Fibroblast of the conjunctiva (primary cell): ENCODE results near the gene IL4R.

Experiments
- DNase-seq: peaks from one replicate; pipeline ENCODE4 v3.0.0-alpha.2; 2010; ENCODE audit warnings: low read depth

IL4R gene

DNA sequence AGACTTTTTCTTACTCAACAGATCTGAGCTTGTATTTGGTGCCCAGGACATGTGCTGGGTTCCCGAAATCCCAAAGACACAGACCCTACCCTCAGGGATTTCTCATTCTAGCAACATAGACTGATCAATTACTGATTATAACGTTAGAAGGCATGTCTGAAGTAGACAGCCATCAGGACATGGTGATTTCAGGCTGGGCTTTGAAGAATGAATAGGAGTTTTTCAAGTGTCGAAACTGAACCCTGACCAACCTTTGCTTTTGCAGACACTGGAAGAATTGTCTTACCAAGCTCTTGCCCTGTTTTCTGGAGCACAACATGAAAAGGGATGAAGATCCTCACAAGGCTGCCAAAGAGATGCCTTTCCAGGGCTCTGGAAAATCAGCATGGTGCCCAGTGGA lies 48.2 kb downstream of the IL4R start:
- DNase-seq = no peak

DNA sequence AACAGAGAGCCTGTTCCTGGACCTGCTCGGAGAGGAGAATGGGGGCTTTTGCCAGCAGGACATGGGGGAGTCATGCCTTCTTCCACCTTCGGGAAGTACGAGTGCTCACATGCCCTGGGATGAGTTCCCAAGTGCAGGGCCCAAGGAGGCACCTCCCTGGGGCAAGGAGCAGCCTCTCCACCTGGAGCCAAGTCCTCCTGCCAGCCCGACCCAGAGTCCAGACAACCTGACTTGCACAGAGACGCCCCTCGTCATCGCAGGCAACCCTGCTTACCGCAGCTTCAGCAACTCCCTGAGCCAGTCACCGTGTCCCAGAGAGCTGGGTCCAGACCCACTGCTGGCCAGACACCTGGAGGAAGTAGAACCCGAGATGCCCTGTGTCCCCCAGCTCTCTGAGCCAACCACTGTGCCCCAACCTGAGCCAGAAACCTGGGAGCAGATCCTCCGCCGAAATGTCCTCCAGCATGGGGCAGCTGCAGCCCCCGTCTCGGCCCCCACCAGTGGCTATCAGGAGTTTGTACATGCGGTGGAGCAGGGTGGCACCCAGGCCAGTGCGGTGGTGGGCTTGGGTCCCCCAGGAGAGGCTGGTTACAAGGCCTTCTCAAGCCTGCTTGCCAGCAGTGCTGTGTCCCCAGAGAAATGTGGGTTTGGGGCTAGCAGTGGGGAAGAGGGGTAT lies 48.9 kb downstream of the IL4R start:
- DNase-seq = no peak

DNA sequence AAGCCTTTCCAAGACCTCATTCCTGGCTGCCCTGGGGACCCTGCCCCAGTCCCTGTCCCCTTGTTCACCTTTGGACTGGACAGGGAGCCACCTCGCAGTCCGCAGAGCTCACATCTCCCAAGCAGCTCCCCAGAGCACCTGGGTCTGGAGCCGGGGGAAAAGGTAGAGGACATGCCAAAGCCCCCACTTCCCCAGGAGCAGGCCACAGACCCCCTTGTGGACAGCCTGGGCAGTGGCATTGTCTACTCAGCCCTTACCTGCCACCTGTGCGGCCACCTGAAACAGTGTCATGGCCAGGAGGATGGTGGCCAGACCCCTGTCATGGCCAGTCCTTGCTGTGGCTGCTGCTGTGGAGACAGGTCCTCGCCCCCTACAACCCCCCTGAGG lies 49.5 kb downstream of the IL4R start:
- no peak for DNase-seq

- DNase-seq = no peak
Measured at GRCh38 chr16:27363797-27364196, 50.0 kb downstream of the IL4R start.

DNA sequence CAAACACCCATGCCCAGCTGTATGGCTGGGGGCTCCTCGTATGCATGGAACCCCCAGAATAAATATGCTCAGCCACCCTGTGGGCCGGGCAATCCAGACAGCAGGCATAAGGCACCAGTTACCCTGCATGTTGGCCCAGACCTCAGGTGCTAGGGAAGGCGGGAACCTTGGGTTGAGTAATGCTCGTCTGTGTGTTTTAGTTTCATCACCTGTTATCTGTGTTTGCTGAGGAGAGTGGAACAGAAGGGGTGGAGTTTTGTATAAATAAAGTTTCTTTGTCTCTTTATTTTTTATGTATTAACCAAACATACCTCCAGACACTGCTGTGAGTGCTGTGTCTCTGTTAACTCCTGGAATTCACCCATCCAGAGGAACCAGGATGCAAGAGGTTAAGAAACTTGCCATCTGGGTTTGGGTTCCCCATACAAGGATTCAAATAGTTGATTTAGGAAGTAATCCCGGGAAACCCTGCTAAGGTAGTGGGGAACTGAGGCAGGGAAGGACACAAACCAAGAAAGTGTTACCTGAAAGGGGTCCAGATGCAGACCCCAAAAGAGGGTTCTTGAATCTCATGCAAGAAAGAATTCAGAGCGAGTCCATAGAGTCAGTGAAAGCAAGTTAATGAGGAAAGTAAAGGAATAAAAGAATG lies 50.8 kb downstream of the IL4R start:
- no peak for DNase-seq

DNA sequence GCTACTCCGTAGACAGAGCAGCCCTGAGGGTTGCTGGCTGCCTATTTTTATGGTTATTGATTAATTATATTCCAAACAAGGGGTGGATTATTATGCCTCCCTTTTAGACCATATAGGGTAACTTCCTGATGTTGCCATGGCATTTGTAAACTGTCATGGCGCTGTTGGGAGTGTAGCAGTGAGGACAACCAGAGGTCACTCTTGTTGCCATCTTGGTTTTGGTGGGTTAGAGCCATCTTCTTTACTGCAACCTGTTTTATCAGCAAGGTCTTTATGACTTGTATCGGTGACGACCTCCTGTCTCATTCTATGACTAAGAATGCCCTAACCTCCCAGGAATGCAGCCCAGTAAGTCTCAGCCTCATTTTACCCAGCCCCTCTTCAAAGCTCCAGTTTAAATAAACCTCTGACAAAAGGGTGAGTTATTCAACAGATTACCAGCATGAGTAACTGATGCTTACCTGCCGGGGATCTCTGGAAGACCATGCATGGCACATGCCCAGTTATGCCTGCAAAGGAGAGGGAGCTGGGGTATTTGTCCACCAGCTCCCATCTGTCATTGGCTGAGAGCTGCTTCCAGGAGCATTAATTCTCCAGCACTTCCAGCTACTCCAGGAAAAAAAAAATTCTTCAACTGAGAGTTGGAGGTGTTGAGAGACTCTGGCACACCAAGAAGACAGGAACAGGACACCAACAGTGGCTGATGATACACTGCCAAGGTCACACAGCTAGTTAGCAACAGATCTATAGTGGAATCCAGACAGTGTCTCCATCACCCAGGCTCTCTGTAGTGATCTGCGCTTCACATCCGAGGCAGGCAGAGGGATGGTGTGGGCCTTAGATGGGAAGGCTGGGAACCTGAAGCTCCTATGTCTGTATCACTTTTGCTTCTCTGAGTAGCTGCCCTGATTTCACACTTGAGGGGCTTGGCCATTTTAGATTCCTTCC lies 51.6 kb downstream of the IL4R start:
- no peak for DNase-seq

GRCh38 chr16:27366687-27367460 lies 53.1 kb downstream of the IL4R start:
- no peak for DNase-seq

GRCh38 chr16:27367461-27368357 lies 53.9 kb downstream of the IL4R start:
- peak; percentile 63 for DNase-seq

DNA sequence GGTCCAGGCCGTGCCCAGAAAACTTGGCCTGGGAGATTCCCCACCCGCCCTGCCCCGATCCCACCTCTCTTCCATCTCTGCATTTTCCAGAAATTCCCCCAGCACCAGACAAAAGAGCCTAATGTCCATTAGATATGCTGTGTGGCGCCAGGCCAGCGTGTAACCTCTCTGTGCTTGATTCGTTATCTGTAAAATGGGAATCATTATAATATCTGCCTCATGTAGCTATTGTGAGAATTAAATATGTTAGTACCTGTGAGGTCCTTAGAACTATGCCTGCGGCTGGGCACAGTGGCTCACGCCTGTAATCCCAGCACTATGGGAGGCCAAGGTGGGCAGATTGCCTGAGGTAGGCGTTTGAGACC lies 54.6 kb downstream of the IL4R start:
- DNase-seq = no peak

- DNase-seq = no peak
Measured at GRCh38 chr16:27369806-27370205, 56.0 kb downstream of the IL4R start.

GRCh38 chr16:27370318-27370717 lies 56.5 kb downstream of the IL4R start:
- DNase-seq = no peak

- no peak for DNase-seq
Measured at GRCh38 chr16:27373312-27373711, 59.5 kb downstream of the IL4R start.

DNA sequence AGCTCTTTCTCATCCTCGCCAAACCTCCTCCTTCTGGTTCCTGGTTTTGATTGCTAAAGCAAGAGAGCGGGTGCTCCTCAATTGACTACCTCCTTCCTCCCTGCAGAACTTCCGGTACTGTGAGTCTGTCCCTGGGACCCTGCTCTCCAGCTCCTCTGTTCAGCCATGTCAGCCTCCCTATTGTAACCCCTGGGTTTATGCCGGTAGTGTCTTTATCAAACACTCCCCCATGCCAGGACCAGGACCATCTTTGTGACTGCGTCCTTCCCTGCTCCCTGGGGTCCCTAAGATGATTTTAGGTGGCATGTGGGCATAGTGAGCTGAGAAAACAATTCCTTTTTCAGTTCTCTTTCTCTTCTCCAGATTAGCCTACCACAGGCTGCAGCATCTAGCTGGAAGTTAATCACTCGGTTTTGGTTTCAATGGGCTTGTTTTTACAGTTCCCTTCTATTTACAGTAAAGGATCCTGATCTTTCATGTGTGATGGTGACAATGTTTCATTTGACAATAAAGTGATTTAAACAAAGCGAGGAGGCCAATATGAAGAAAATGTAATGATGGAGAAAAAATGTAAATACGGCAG lies 60.5 kb downstream of the IL4R start:
- DNase-seq = no peak

DNA sequence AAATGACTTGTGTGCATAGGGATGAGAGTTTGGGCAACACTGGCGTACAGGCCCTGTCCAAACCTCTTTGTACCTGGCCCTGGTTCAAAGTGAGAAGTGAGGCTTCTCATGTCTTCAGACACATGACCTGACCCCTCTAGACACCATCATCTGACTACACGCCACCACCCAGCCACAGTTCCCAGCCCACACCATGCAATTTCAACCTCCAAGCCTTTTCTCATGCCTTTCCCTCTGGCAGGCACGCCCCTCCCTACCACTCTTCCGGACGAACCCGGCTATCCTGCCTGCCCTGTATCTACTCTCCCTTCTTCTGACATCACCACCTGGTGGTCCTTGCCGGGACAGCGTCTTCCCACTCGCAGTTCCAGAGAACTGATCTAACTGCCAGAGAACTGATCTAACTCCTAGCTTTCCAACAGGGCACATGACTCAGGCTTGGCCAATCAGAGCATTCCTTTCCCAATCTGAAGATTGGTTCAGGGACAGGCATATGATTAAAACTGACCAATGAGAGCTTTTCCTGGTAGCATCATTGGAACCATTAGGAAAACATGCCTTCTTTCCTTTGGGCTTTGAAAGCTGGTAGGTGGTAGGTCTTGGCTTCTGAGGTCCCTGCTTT lies 61.1 kb downstream of the IL4R start:
- DNase-seq = peak; percentile 53

DNA sequence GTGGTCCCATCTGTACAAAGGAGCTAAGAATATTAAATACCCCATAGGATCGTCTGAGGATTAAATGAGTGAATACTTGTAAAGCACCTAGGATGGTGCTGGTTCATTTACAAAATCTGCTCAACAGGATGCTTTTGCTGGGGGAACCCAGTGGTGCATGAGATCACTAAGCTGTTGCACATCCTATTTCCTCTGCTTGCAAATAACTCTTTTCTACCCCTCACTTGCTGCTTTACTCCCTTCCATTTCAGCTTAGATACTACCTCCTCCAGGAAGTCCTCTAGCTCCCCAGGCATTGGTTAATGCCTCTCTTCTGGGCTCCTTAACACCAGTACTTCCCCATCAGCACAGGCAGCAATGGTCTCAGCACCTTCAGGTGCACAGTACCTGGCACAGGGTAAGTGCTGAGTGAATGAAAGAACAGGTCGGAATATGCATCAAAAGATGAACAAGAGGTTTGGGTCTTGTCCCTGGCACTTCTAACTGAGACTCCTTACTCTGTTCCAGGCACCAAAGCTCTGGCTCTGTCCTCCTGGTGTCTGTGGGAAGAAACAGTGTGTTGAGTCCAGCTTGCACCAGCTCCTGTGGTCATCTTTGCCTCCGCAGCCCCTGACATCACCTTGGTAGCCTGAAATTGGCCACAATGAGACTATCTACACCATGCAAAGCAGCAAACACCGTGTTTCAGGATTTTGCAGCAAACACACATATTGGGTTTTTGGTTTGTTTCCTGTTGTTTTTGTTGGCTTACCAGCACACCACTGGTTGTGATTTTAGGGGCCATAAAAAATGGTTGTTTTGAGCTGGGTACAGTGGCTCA lies 64.1 kb downstream of the IL4R start:
- DNase-seq = no peak

GRCh38 chr16:27378871-27379481 lies 65.2 kb downstream of the IL4R start:
- no peak for DNase-seq

- DNase-seq = no peak
Measured at GRCh38 chr16:27379919-27380318, 66.1 kb downstream of the IL4R start.

DNA sequence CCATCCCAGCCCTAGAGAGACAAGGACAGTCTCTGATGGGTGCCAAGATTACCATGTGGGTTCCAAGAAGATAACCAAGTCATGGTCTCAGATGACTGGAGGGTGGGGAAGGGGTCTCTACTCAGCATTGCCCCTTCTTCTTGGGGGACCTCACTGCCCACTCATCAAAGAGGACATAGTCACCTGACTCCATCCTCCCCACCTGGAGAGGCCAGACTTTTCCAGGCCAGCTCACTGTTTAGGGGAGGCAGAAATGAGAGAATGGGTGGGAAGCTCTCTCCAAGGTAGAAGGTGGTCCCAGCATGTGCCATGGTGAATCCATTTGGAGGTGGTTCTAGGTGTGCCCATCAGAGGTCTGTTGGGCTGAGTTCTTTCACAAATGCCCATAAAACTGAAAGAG lies 67.5 kb downstream of the IL4R start:
- no peak for DNase-seq
